GM18508 (cell line): Measurements from ENCODE around the gene NR4A3.

Experiments
- ATAC-seq: cut with Tn5 transposase; IDR thresholded peaks from one replicate; pipeline ENCODE4 v1.9.1; 2021; ENCODE audit warnings: moderate number of reproducible peaks; ENCODE audit not compliant: insufficient read depth, unreplicated experiment

Gene NR4A3

GRCh38 chr9:99867536-99867935, 45.9 kb downstream of the NR4A3 start:
- no peak for ATAC-seq

- no peak for ATAC-seq
These were observed 46.3 kb downstream of the NR4A3 start for GRCh38 chr9:99867968-99868367.

GRCh38 chr9:99868845-99869244, 47.2 kb downstream of the NR4A3 start:
- ATAC-seq, result peak; percentile 54

GRCh38 chr9:99870126-99870525, 48.4 kb downstream of the NR4A3 start:
- no peak for ATAC-seq

- ATAC-seq, result no peak
These were observed 51.8 kb downstream of the NR4A3 start for GRCh38 chr9:99873531-99873930.

GRCh38 chr9:99873943-99874584, 52.4 kb downstream of the NR4A3 start:
- ATAC-seq, result no peak

GRCh38 chr9:99876190-99876589, 54.5 kb downstream of the NR4A3 start:
- ATAC-seq, result no peak

GRCh38 chr9:99878651-99879050, 57.0 kb downstream of the NR4A3 start:
- ATAC-seq, result no peak

GRCh38 chr9:99881769-99882168, 60.1 kb downstream of the NR4A3 start:
- no peak for ATAC-seq

- ATAC-seq, result no peak
These were observed 64.1 kb downstream of the NR4A3 start for GRCh38 chr9:99885747-99886146.

GRCh38 chr9:99889120-99889519, 67.4 kb downstream of the NR4A3 start:
- ATAC-seq, result no peak

GRCh38 chr9:99894826-99895225, 73.1 kb downstream of the NR4A3 start:
- ATAC-seq, result no peak

GRCh38 chr9:99895510-99895909, 73.8 kb downstream of the NR4A3 start:
- ATAC-seq, result no peak

GRCh38 chr9:99896119-99896518, 74.4 kb downstream of the NR4A3 start:
- no peak for ATAC-seq

GRCh38 chr9:99903393-99903792, 81.7 kb downstream of the NR4A3 start:
- no peak for ATAC-seq

- no peak for ATAC-seq
These were observed 84.2 kb downstream of the NR4A3 start for GRCh38 chr9:99905833-99906402.

GRCh38 chr9:99906403-99907207, 84.9 kb downstream of the NR4A3 start, which contains the start of gene STX17:
Gene STX17, plus strand, starts transcription at chr9:99906654. Its CDS starts 8,586 bp downstream, at chr9:99915240.
- ATAC-seq, result peak; percentile 68

- ATAC-seq, result no peak
These were observed 85.5 kb downstream of the NR4A3 start for GRCh38 chr9:99907208-99907532.

GRCh38 chr9:99911600-99911999, 89.9 kb downstream of the NR4A3 start:
- ATAC-seq, result no peak
